Measurements from ENCODE around the gene CLK2.

DNA sequence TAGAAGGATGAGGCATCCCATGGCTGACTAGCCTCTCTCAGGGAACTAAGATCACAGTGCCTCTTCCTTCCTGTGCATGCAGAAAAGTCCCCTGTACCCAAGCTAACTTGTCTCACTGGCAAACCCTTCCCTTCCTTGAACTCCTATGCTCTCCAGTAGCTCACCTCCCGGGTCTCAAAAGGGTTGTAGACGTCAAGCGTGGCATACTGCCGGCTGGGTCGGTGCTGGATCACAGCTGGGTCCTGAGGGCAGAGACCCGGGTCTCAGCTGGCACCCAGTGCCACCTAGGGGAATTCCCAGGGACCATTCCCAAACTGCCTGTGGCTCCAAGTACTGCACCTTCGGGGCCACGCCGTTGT, 11.8 kb downstream of the CLK2 start:
- TF ChIP-seq ZNF326 (CRISPR knock-in tag; IDR thresholded peaks at IDR 0.05; ENCODE audit: borderline replicate concordance): no peak
- TF ChIP-seq USF2 (IDR thresholded peaks at IDR 0.05; ENCODE audit: low read depth, low read length): no peak
- no peak for TF ChIP-seq USF2 (CRISPR knock-in tag; IDR thresholded peaks at IDR 0.05; ENCODE audit: borderline replicate concordance)
- no peak for TF ChIP-seq ZNF232 (CRISPR knock-in tag; IDR thresholded peaks at IDR 0.05; ENCODE audit: borderline replicate concordance)
- TF ChIP-seq, protein P1, sequence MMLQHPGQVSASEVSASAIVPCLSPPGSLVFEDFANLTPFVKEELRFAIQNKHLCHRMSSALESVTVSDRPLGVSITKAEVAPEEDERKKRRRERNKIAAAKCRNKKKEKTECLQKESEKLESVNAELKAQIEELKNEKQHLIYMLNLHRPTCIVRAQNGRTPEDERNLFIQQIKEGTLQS (CRISPR knock-in tag; IDR thresholded peaks at IDR 0.05): no peak
- no peak for TF ChIP-seq FOXA1 (IDR thresholded peaks at IDR 0.05)
- no peak for TF ChIP-seq FOXA1 (CRISPR knock-in tag; IDR thresholded peaks at IDR 0.05)
- TF ChIP-seq JUN (CRISPR knock-in tag; IDR thresholded peaks at IDR 0.05): no peak
- TF ChIP-seq TCF7L2 (IDR thresholded peaks at IDR 0.05; ENCODE audit: low read depth, low read length): no peak
- TF ChIP-seq, protein P2, sequence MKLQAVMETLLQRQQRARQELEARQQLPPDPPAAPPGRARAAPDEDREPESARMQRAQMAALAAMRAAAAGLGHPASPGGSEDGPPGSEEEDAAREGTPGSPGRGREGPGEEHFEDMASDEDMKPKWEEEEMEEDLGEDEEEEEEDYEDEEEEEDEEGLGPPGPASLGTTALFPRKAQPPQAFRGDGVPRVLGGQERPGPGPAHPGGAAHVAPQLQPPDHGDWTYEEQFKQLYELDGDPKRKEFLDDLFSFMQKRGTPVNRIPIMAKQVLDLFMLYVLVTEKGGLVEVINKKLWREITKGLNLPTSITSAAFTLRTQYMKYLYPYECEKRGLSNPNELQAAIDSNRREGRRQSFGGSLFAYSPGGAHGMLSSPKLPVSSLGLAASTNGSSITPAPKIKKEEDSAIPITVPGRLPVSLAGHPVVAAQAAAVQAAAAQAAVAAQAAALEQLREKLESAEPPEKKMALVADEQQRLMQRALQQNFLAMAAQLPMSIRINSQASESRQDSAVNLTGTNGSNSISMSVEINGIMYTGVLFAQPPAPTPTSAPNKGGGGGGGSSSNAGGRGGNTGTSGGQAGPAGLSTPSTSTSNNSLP (IDR thresholded peaks at IDR 0.05; ENCODE audit: low read depth, low read length): no peak
- TF ChIP-seq, protein P3, sequence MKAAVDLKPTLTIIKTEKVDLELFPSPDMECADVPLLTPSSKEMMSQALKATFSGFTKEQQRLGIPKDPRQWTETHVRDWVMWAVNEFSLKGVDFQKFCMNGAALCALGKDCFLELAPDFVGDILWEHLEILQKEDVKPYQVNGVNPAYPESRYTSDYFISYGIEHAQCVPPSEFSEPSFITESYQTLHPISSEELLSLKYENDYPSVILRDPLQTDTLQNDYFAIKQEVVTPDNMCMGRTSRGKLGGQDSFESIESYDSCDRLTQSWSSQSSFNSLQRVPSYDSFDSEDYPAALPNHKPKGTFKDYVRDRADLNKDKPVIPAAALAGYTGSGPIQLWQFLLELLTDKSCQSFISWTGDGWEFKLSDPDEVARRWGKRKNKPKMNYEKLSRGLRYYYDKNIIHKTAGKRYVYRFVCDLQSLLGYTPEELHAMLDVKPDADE (CRISPR knock-in tag; IDR thresholded peaks at IDR 0.05): no peak

All from HepG2 (cell line).